HL-60 (cell line): ENCODE results near the gene MAB21L4.

Source experiments
- CTCF ChIP-seq: IDR thresholded peaks from one replicate; pipeline ENCODE4 v1.5.1; 2011; ENCODE audit warnings: low read length, control low read depth, inconsistent platforms; ENCODE audit not compliant: insufficient read depth
- SPI1 ChIP-seq: IDR thresholded peaks from 2 replicates; pipeline ENCODE4 v1.6.1; 2012; ENCODE audit warnings: low read depth, mild to moderate bottlenecking, borderline replicate concordance

DNA sequence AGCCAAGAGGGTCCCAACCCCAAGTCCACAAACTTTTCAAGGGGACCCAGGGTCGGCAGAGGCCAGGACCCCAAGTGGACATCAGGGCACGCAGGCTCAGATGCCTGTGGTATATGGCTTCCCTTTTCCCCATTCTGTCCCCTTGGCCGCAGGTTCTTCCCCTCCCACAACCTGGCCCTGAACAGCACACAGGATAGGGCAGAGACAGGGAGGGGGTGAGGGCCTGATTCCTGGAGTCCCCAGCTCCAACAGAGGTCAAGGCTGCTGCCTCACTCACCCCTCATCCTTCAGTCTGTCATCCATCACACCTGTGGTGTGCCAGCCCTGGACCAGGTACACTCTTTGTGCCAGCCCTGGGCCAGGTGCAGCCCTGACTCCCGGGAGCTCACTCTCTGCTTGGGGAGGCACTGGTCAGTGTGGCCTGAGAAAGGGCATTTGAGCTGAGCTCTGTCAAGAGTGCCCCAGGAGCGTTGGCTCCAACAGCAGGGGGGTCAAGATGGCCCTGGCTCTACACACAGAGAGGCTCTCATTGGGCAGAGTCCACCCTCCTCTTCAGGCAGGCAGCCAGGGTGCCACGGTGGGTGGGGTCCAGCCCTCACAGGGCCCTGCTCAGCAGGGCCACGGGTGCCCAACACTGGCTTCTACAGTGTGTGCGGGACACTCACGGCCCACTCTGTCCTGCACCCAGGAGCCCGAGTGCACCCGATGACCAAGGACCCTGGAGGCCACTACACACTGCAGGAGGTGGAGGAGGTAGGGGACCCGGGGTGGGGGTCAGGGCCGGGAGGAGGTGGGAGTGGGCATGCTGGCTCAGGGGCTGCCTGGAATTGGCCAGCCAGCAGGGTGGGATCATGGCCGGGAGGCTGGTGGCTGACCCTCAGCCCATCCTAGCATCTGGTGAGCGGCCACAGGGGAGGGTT is 25.7 kb downstream of the MAB21L4 start:
- TF ChIP-seq CTCF (no peak), SPI1 (no peak)
